Measurements from ENCODE around the gene JTB.
A peak's percentile ranks its signal among the peaks of the same experiment; 100 is the strongest.

The JTB gene

DNA sequence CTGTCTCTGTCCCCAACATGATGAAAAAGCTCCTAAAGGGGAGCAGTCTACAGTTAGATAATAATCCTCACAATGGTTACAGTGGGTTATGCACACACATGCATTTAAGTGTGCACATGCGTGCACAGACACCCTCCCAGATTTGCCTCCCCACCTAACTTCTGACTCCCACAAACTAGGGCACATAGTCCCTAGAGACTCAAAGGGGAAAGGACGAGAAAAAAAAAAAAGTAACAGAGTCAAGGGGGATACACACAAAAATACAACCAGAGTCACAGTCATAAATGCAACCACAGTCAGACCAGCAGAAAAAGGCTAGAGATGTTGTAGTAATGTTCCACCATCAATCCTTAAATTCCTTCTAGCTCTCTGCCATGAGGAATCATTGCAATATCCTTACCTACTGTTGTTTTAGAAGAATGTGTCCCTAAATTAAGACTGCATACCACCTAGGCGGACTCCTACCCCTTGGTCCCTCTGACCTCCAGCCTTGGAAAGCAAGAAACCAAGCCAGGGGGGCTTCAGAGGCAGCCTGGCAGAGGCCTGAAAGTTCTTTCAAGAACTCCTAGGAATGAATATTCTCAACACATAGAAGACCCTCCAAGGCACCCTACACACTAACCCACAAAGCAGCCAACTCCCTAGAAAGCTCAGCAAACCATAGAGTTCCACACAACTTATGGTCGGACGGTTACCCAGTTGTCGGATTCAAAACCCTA is 20.3 kb downstream of the JTB start:
- H3K36me3 ChIP-seq (ENCODE audit: control insufficient read depth, insufficient read depth, low read length) = peaks cover 21% of the 10 kb centered on the region
- no peaks in the 10 kb centered on the region for H3K9me3 ChIP-seq (ENCODE audit: control insufficient read depth, insufficient read depth, low read length)
- no peaks in the 10 kb centered on the region; the same call in 1 of the 2 replicates for H3K4me1 ChIP-seq (ENCODE audit: control insufficient read depth, insufficient read depth, low read length)
- no peaks in the 10 kb centered on the region for H3K27me3 ChIP-seq (ENCODE audit: control insufficient read depth, insufficient read depth, low read length)
- no peak overlapping the region for H3K27ac ChIP-seq (ENCODE audit: low read length)
- WGBS (ENCODE audit: insufficient coverage, insufficient read length) = no CpG with 5 or more reads among the region's 6 CpGs
- no peak for DNase-seq (ENCODE audit: low read depth, low spot score)
- H3K4me3 ChIP-seq (ENCODE audit: low read length) = peak overlapping the region; percentile 84; the same call in 1 of the 2 replicates

- H3K4me3 ChIP-seq (ENCODE audit: low read length) = no peak overlapping the region
- no peaks in the 10 kb centered on the region for H3K4me1 ChIP-seq (ENCODE audit: control insufficient read depth, insufficient read depth, low read length)
- DNase-seq (ENCODE audit: low read depth, low spot score) = no peak
- no peaks in the 10 kb centered on the region for H3K9me3 ChIP-seq (ENCODE audit: control insufficient read depth, insufficient read depth, low read length)
- peaks cover 19% of the 10 kb centered on the region for H3K36me3 ChIP-seq (ENCODE audit: control insufficient read depth, insufficient read depth, low read length)
- no CpG with 5 or more reads among the region's 10 CpGs for WGBS (ENCODE audit: insufficient coverage, insufficient read length)
- H3K27ac ChIP-seq (ENCODE audit: low read length) = no peak overlapping the region
- H3K27me3 ChIP-seq (ENCODE audit: control insufficient read depth, insufficient read depth, low read length) = no peaks in the 10 kb centered on the region
These were observed 22.6 kb downstream of the JTB start for GRCh38 chr1:153954826-153955225.

GRCh38 chr1:153953859-153954365 is 23.6 kb downstream of the JTB start:
- Histone ChIP-seq H3K4me1 (ENCODE audit: control insufficient read depth, insufficient read depth, low read length) (no peaks in the 10 kb centered on the region), H3K27ac (ENCODE audit: low read length) (no peak overlapping the region), H3K36me3 (ENCODE audit: control insufficient read depth, insufficient read depth, low read length) (peaks cover 22% of the 10 kb centered on the region), H3K27me3 (ENCODE audit: control insufficient read depth, insufficient read depth, low read length) (no peaks in the 10 kb centered on the region), H3K4me3 (ENCODE audit: low read length) (no peak overlapping the region), H3K9me3 (ENCODE audit: control insufficient read depth, insufficient read depth, low read length) (no peaks in the 10 kb centered on the region)
- no peak for DNase-seq (ENCODE audit: low read depth, low spot score)
- WGBS (ENCODE audit: insufficient coverage, insufficient read length) = no CpG with 5 or more reads among the region's 4 CpGs

DNA sequence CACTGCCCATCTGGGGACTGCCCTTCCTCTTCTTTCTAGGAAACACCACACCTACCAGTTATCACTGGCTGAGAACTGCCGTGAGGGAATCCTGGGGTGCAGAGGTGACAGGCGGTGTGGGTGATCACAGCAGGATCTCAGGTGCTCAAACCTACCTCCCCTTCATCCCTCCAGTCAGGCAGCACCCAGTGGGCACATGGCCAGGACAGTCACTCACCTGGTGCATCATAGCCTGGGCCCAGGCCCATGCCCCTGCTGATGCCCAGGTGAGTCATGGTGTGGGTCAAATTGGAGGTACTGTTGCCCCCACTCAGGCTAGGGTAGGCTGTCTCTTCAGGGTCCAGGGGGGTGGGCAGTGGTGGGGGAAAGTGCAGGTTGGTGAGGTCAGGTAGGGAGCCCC is 25.7 kb downstream of the JTB start:
- no peaks in the 10 kb centered on the region for H3K9me3 ChIP-seq (ENCODE audit: control insufficient read depth, insufficient read depth, low read length)
- no peak overlapping the region for H3K27ac ChIP-seq (ENCODE audit: low read length)
- peaks cover 27% of the 10 kb centered on the region for H3K36me3 ChIP-seq (ENCODE audit: control insufficient read depth, insufficient read depth, low read length)
- H3K27me3 ChIP-seq (ENCODE audit: control insufficient read depth, insufficient read depth, low read length) = no peaks in the 10 kb centered on the region
- H3K4me1 ChIP-seq (ENCODE audit: control insufficient read depth, insufficient read depth, low read length) = no peaks in the 10 kb centered on the region
- no CpG with 5 or more reads among the region's 2 CpGs for WGBS (ENCODE audit: insufficient coverage, insufficient read length)
- no peak for DNase-seq (ENCODE audit: low read depth, low spot score)
- H3K4me3 ChIP-seq (ENCODE audit: low read length) = no peak overlapping the region

DNA sequence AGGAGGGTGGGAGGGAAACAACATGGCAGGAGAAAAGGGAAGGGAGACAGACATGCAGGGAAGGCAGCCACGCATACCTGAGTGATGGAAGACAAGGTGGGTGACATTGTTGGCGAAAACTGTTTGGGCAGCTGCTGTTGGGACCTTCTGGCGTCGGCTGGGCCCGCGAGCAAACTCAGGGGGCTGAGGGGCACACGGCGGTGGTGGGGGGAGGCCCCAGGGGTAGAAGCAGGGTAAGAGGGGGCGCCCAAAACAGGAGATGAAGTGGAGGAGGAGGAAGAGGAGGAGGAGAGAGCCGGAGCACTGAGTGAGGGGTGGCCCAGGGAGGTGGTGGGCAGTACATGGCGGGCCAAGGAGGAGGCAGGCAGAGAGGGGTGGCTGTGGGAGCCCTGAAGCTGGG is 26.3 kb downstream of the JTB start:
- peaks cover 27% of the 10 kb centered on the region for H3K36me3 ChIP-seq (ENCODE audit: control insufficient read depth, insufficient read depth, low read length)
- WGBS (ENCODE audit: insufficient coverage, insufficient read length) = no CpG with 5 or more reads among the region's 11 CpGs

GRCh38 chr1:153946622-153947241 is 30.7 kb downstream of the JTB start, which contains the start of gene DENND4B:
Gene DENND4B (minus strand): TSS chr1:153946718. CDS start chr1:153944374, 2,344 bp downstream.
- no peak within 1 kb of the TSS for H3K27ac ChIP-seq (ENCODE audit: low read length)
- H3K9me3 ChIP-seq (ENCODE audit: control insufficient read depth, insufficient read depth, low read length) = no peaks in the 10 kb centered on the region
- H3K27me3 ChIP-seq (ENCODE audit: control insufficient read depth, insufficient read depth, low read length) = no peaks in the 10 kb centered on the region
- H3K4me1 ChIP-seq (ENCODE audit: control insufficient read depth, insufficient read depth, low read length) = peaks cover 3% of the 10 kb centered on the region
- H3K4me3 ChIP-seq (ENCODE audit: low read length) = peak within 1 kb of the TSS; percentile 93
- no peak for DNase-seq (ENCODE audit: low read depth, low spot score)
- no CpG with 5 or more reads among the region's 28 CpGs for WGBS (ENCODE audit: insufficient coverage, insufficient read length)
- H3K36me3 ChIP-seq (ENCODE audit: control insufficient read depth, insufficient read depth, low read length) = peaks cover 26% of the 10 kb centered on the region

More for the DNA sequence above, 26.3 kb downstream of the JTB start:
- DNase-seq (ENCODE audit: low read depth, low spot score) = no peak
- H3K27me3 ChIP-seq (ENCODE audit: control insufficient read depth, insufficient read depth, low read length) = no peaks in the 10 kb centered on the region
- no peaks in the 10 kb centered on the region for H3K9me3 ChIP-seq (ENCODE audit: control insufficient read depth, insufficient read depth, low read length)
- H3K4me3 ChIP-seq (ENCODE audit: low read length) = no peak overlapping the region
- no peak overlapping the region for H3K27ac ChIP-seq (ENCODE audit: low read length)
- no peaks in the 10 kb centered on the region for H3K4me1 ChIP-seq (ENCODE audit: control insufficient read depth, insufficient read depth, low read length)

DNA sequence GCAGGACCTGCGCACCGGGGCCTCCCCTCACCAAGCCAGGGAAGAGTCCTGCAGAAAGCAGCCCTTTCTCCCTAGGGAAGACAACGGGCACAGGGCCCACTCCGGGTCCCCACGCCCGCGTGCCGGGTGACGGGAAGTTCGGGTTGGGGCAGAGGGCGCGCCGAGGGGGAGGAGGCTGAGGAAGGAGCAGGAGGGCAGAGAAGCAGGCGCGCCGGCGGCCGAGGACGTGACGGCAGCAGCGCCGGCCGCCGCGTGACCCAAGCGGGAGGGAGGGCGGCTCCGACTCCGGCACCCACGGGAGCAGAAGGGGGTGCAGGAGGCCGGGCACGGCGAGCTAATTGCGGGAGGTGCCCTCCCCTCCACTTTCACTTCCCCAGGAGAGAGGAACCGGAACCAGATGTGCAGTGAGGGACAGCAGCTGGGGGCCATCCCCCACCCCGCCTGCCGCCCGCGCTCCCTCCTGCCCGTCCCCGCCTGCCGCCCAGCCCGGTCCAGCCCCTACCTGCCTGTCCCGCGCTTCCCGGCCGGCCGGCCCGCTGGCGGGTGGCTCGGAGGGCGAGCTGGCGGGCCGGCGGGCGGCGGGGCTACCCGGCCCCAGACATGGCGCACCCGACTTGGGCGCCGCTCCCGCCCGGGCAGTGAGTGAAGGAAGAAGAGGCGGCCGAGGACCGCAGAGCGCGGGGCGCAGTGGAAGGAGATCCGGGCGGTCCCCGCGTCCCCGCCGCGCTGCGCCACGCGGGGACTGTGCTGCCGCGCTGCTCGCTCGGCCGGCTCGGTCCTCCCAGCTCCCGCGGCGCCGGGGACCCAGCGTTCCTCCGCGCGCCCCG is 31.5 kb downstream of the JTB start:
- H3K36me3 ChIP-seq (ENCODE audit: control insufficient read depth, insufficient read depth, low read length) = peaks cover 22% of the 10 kb centered on the region
- no peak overlapping the region for H3K27ac ChIP-seq (ENCODE audit: low read length)
- no peaks in the 10 kb centered on the region for H3K27me3 ChIP-seq (ENCODE audit: control insufficient read depth, insufficient read depth, low read length)
- H3K4me3 ChIP-seq (ENCODE audit: low read length) = peak overlapping the region; percentile 93
- H3K4me1 ChIP-seq (ENCODE audit: control insufficient read depth, insufficient read depth, low read length) = peaks cover 3% of the 10 kb centered on the region
- no CpG with 5 or more reads among the region's 95 CpGs for WGBS (ENCODE audit: insufficient coverage, insufficient read length)
- DNase-seq (ENCODE audit: low read depth, low spot score) = no peak
- H3K9me3 ChIP-seq (ENCODE audit: control insufficient read depth, insufficient read depth, low read length) = no peaks in the 10 kb centered on the region

GRCh38 chr1:153945131-153945794 is 32.2 kb downstream of the JTB start:
- DNase-seq (ENCODE audit: low read depth, low spot score) = no peak

DNA sequence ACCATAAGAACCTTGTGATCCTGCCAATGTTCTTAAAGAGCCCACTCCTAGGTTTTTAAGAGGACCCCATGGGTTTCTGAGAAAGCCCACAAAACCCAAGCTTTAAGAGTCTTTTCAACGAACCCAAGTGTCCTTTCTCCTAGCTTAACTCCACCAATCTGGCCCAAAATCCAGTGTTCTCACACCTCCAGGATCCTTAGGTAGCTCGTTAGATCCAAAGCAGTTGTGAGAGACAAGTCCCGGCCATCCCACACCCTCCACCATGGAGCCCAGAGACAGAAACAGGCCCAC is 32.7 kb downstream of the JTB start:
- whole genome bisulfite sequencing (ENCODE audit: insufficient coverage, insufficient read length) = no CpG with 5 or more reads among the region's 3 CpGs
- Histone ChIP-seq H3K9me3 (ENCODE audit: control insufficient read depth, insufficient read depth, low read length) (no peaks in the 10 kb centered on the region), H3K36me3 (ENCODE audit: control insufficient read depth, insufficient read depth, low read length) (peaks cover 28% of the 10 kb centered on the region), H3K4me3 (ENCODE audit: low read length) (no peak overlapping the region), H3K4me1 (ENCODE audit: control insufficient read depth, insufficient read depth, low read length) (peaks cover 3% of the 10 kb centered on the region), H3K27me3 (ENCODE audit: control insufficient read depth, insufficient read depth, low read length) (no peaks in the 10 kb centered on the region), H3K27ac (ENCODE audit: low read length) (no peak overlapping the region)
- DNase-seq (ENCODE audit: low read depth, low spot score) = no peak

More at GRCh38 chr1:153945131-153945794, 32.2 kb downstream of the JTB start:
- H3K27me3 ChIP-seq (ENCODE audit: control insufficient read depth, insufficient read depth, low read length) = no peaks in the 10 kb centered on the region
- no peak overlapping the region for H3K27ac ChIP-seq (ENCODE audit: low read length)
- WGBS (ENCODE audit: insufficient coverage, insufficient read length) = no CpG with 5 or more reads among the region's 12 CpGs
- H3K9me3 ChIP-seq (ENCODE audit: control insufficient read depth, insufficient read depth, low read length) = no peaks in the 10 kb centered on the region
- peak overlapping the region; percentile 93 for H3K4me3 ChIP-seq (ENCODE audit: low read length)
- peaks cover 28% of the 10 kb centered on the region for H3K36me3 ChIP-seq (ENCODE audit: control insufficient read depth, insufficient read depth, low read length)
- H3K4me1 ChIP-seq (ENCODE audit: control insufficient read depth, insufficient read depth, low read length) = peaks cover 3% of the 10 kb centered on the region

All from iPS DF 6.9 (cell line).